HFFc6 (cell line): ENCODE measurements around the gene PDE4DIP. TPM values are rescaled to one million over a fixed set of nuclear protein-coding genes. Genes with fewer than 3 reads are reported as not detected.
"Not testable (repeated sequence)": the region's sequence is repeated elsewhere in the genome, so short reads cannot be mapped to it uniquely, and the experiment has no call there.

Experiments used
- DNase-seq: peaks from one replicate; pipeline ENCODE4 v3.0.0-alpha.2; 2018
- H3K27ac Mint-ChIP-seq: 2 replicates; pipeline ENCODE4 v1.8.0; 2020; ENCODE audit warnings: mild to moderate bottlenecking, mixed read lengths
- H3K27me3 Mint-ChIP-seq: 2 replicates; pipeline ENCODE4 v1.8.0; 2021; ENCODE audit warnings: mild to moderate bottlenecking, moderate library complexity, mixed read lengths; ENCODE audit not compliant: insufficient read depth
- H3K36me3 Mint-ChIP-seq: 2 replicates; pipeline ENCODE4 v1.8.0; 2021; ENCODE audit warnings: low read depth, mixed read lengths
- H3K4me1 Mint-ChIP-seq: 2 replicates; pipeline ENCODE4 v1.8.0; 2020; ENCODE audit warnings: low read depth, mixed read lengths
- H3K4me3 Mint-ChIP-seq: 2 replicates; pipeline ENCODE4 v1.8.0; 2020; ENCODE audit warnings: mild to moderate bottlenecking, moderate library complexity, mixed read lengths
- H3K9me3 Mint-ChIP-seq: 2 replicates; pipeline ENCODE4 v1.8.0; 2020; ENCODE audit warnings: mild to moderate bottlenecking, mixed read lengths
- total RNA-seq, 6 experiments: library from RNA; stranded (reverse); fragmentation: NEBNext Ultra II Directional; extraction: Animal tissue kit (Norgen Biotek cat#: 25700); gene quantifications; 2 replicates in 1 of 6; 3 replicates in 5 of 6; pipeline ENCODE4 v1.2.3, GENCODE V29; 2021

Gene PDE4DIP
- total RNA-seq, 6 experiments from 2014 or later = 98.0 to 142 (median 121) TPM

GRCh38 chr1:148886293-148886692 is 42.1 kb downstream of the PDE4DIP start:
- not testable (repeated sequence) for H3K9me3 Mint-ChIP-seq, H3K4me3 Mint-ChIP-seq, H3K27me3 Mint-ChIP-seq, H3K36me3 Mint-ChIP-seq, H3K4me1 Mint-ChIP-seq, DNase-seq, H3K27ac Mint-ChIP-seq

GRCh38 chr1:148888597-148888996 is 44.4 kb downstream of the PDE4DIP start:
- H3K27ac Mint-ChIP-seq, DNase-seq, H3K9me3 Mint-ChIP-seq, H3K27me3 Mint-ChIP-seq, H3K36me3 Mint-ChIP-seq, H3K4me3 Mint-ChIP-seq, H3K4me1 Mint-ChIP-seq: not testable (repeated sequence)

GRCh38 chr1:148889267-148890074 is 45.2 kb downstream of the PDE4DIP start:
- H3K36me3 Mint-ChIP-seq, H3K27me3 Mint-ChIP-seq, H3K9me3 Mint-ChIP-seq, H3K27ac Mint-ChIP-seq, DNase-seq, H3K4me3 Mint-ChIP-seq, H3K4me1 Mint-ChIP-seq: not testable (repeated sequence)

DNA sequence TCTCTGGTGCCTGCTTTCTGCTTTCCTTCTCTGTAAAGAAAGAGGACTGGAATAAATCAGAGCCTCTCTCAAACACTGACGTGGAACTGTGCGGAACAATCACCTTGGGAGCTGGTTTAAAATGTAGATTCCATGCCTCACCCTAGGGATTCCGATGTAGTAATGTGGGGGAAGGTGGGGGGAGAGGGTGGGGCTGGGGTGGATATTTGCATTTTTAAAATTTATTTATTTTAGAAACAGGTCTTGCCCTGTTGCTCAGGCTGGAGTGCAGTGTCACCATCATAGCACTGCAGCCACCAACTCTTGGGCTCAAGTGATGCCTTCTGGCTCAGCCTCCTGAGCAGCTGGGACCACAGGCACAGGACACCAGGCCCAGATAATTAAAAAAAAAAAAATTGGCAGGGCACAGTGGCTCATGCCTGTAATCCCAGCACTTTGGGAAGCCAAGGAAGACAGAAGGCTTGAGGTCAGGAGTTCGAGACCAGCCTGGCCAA is 45.9 kb downstream of the PDE4DIP start:
- H3K9me3 Mint-ChIP-seq, H3K27me3 Mint-ChIP-seq, H3K4me3 Mint-ChIP-seq, H3K4me1 Mint-ChIP-seq, DNase-seq, H3K36me3 Mint-ChIP-seq, H3K27ac Mint-ChIP-seq: not testable (repeated sequence)

GRCh38 chr1:148894360-148895352 is 50.4 kb downstream of the PDE4DIP start:
- not testable (repeated sequence) for H3K27me3 Mint-ChIP-seq, H3K36me3 Mint-ChIP-seq, H3K27ac Mint-ChIP-seq, H3K4me1 Mint-ChIP-seq, DNase-seq, H3K4me3 Mint-ChIP-seq, H3K9me3 Mint-ChIP-seq

- DNase-seq, H3K27ac Mint-ChIP-seq, H3K4me3 Mint-ChIP-seq, H3K27me3 Mint-ChIP-seq, H3K36me3 Mint-ChIP-seq, H3K9me3 Mint-ChIP-seq, H3K4me1 Mint-ChIP-seq: not testable (repeated sequence)
These were observed 55.8 kb downstream of the PDE4DIP start for GRCh38 chr1:148900026-148900425.

DNA sequence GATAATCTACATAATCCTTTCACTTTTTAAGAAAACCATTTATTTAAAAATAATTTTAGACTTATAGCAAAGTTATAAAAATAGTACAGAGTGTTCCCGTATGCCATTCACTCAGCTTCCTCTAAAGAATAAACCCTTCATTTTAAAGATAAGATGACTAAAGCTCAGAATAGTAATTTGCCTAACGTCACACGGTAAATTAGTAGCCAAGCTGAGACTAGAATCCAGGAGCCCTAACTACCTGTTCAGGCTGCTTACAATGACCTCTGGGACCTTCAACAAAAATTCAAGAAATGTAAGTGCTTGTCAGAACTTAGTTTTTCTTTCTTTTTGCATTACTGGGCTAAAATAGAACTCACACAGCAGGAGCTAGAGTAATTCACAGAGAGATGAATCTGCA is 56.5 kb downstream of the PDE4DIP start:
- not testable (repeated sequence) for H3K36me3 Mint-ChIP-seq

GRCh38 chr1:148901150-148901952 is 57.1 kb downstream of the PDE4DIP start:
- H3K27ac Mint-ChIP-seq, H3K4me3 Mint-ChIP-seq, H3K36me3 Mint-ChIP-seq, H3K4me1 Mint-ChIP-seq, H3K9me3 Mint-ChIP-seq, H3K27me3 Mint-ChIP-seq, DNase-seq: not testable (repeated sequence)

More for the DNA sequence above, 56.5 kb downstream of the PDE4DIP start:
- not testable (repeated sequence) for H3K9me3 Mint-ChIP-seq, H3K4me3 Mint-ChIP-seq, H3K27me3 Mint-ChIP-seq, H3K27ac Mint-ChIP-seq, DNase-seq, H3K4me1 Mint-ChIP-seq

GRCh38 chr1:148901953-148902341 is 57.7 kb downstream of the PDE4DIP start:
- H3K27me3 Mint-ChIP-seq, H3K27ac Mint-ChIP-seq, DNase-seq, H3K4me1 Mint-ChIP-seq, H3K9me3 Mint-ChIP-seq, H3K4me3 Mint-ChIP-seq, H3K36me3 Mint-ChIP-seq: not testable (repeated sequence)

DNA sequence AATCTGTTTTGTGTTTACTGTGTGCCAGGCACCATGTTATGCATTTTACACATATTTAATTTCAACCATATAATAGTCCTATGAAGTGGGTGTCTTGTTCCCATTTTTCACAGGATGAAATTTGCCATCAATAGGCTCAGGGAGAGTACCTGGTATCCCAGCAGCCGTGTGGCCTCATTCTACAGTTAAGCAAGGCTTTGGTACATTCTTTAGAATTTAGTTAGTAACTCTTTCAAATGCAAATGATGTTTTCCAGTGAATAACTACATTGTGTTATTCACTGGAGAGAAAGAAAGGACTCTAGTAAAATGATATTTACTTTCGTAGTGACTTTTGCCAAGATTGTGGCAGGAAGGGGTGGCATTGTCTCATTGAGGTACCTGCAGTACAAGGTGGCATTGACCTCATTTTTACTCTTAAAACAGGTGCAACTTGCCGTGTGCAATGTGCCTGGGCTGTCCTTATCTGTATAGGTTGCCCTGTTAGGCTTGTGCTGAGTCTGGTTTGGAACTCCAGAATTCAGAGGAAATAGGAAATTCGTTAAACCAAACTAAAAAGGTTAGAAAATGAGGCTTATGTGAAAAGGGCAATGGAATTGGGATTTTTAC is 65.1 kb downstream of the PDE4DIP start:
- H3K27ac Mint-ChIP-seq, H3K4me3 Mint-ChIP-seq, H3K4me1 Mint-ChIP-seq: not testable (repeated sequence)

GRCh38 chr1:148911303-148911928 is 67.2 kb downstream of the PDE4DIP start:
- not testable (repeated sequence) for H3K27ac Mint-ChIP-seq, H3K4me1 Mint-ChIP-seq, H3K9me3 Mint-ChIP-seq, H3K27me3 Mint-ChIP-seq, DNase-seq, H3K4me3 Mint-ChIP-seq, H3K36me3 Mint-ChIP-seq

More for the DNA sequence above, 65.1 kb downstream of the PDE4DIP start:
- not testable (repeated sequence) for H3K36me3 Mint-ChIP-seq, DNase-seq, H3K9me3 Mint-ChIP-seq, H3K27me3 Mint-ChIP-seq

GRCh38 chr1:148916222-148916621 is 72.0 kb downstream of the PDE4DIP start:
- not testable (repeated sequence) for H3K27me3 Mint-ChIP-seq, H3K4me3 Mint-ChIP-seq, DNase-seq, H3K36me3 Mint-ChIP-seq, H3K27ac Mint-ChIP-seq, H3K9me3 Mint-ChIP-seq, H3K4me1 Mint-ChIP-seq
